Measurements from ENCODE around the gene MUCL3. TPM values are rescaled to one million over a fixed set of nuclear protein-coding genes. Genes with fewer than 3 reads are reported as not detected.
"Not testable (repeated sequence)": the region's sequence is repeated elsewhere in the genome, so short reads cannot be mapped to it uniquely, and the experiment has no call there.

The MUCL3 gene
- total RNA-seq, 1 experiment from 2014 or later = 0.15 TPM

DNA sequence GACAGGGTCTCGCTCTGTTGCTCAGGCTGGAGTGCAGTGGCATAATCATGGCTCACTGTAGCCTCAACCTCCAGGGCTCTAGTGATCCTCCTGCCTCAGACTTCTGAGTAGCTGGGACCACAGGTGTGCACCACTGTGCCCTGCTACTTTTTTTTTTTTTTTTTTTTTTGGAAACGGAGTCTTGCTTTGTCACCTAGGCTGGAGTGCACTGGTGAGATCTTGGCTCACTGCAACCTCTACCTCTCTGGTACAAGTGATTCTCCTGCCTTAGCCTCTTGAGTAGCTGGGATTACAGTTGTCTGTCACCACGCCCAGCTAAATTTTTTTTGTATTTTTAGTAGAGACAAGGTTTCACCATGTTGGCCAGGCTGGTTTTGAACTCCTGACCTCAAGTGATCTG, 13.7 kb upstream of the MUCL3 start:
- not testable (repeated sequence) for H3K4me3 Mint-ChIP-seq; H3K27me3 Mint-ChIP-seq (ENCODE audit: low read depth); DNase-seq (ENCODE audit: low spot score); ATAC-seq; H3K27ac Mint-ChIP-seq
- CTCF ChIA-PET = interaction anchor here (1.0 kb wide), 1 partner anchor 13 kb away, joined by 3 read pairs; the partner anchor contains the start of gene VARS2
- POLR2A ChIA-PET = interaction anchor here (0.7 kb wide), 1 partner anchor 107 kb away, joined by 3 read pairs; no protein-coding TSS in a partner anchor
- Mint-ChIP-seq H3K9me3 (peaks cover 19% of the 10 kb centered on the region), H3K36me3 (peaks cover 53% of the 10 kb centered on the region), H3K4me1 (peaks cover 11% of the 10 kb centered on the region; the same call in 1 of the 2 replicates)

DNA sequence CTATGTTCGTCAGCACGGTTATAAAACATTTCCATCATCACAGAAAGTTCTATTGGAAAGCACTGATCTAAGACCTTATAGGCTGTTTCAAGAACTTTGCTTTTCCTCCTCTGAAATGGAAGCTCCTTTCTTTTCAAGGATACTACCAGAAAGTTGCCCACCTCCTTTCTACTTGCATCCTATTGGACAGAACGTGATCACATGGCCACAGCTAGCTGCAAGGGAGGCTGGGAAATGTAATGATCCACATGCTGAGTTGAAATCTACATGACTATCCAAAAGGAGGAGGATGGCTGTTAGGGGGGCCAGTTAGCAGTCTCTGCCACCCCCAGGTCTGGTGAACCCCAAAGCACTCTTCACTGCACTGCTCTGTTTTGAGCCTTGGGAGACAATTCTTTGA, 12.1 kb upstream of the MUCL3 start:
- H3K9me3 Mint-ChIP-seq = peaks cover 19% of the 10 kb centered on the region
- ChIA-PET POLR2A (no interaction called here), CTCF (interaction anchor here (3.7 kb wide), 1 partner anchor 142 kb away, joined by 18 read pairs; no protein-coding TSS in a partner anchor)
- TF ChIP-seq, protein P1, sequence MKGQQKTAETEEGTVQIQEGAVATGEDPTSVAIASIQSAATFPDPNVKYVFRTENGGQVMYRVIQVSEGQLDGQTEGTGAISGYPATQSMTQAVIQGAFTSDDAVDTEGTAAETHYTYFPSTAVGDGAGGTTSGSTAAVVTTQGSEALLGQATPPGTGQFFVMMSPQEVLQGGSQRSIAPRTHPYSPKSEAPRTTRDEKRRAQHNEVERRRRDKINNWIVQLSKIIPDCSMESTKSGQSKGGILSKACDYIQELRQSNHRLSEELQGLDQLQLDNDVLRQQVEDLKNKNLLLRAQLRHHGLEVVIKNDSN (CRISPR knock-in tag; IDR thresholded peaks at IDR 0.05) = 0 out of 2 replicates have a peak, but pooled peaks have one; percentile 25
- no peak for TF ChIP-seq ZNF317 (CRISPR knock-in tag; IDR thresholded peaks at IDR 0.05; ENCODE audit: borderline replicate concordance, low read depth)
- TF ChIP-seq, protein P2, sequence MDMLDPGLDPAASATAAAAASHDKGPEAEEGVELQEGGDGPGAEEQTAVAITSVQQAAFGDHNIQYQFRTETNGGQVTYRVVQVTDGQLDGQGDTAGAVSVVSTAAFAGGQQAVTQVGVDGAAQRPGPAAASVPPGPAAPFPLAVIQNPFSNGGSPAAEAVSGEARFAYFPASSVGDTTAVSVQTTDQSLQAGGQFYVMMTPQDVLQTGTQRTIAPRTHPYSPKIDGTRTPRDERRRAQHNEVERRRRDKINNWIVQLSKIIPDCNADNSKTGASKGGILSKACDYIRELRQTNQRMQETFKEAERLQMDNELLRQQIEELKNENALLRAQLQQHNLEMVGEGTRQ (CRISPR knock-in tag; IDR thresholded peaks at IDR 0.05) = peak; percentile 62
- H3K4me1 Mint-ChIP-seq = peaks cover 8% of the 10 kb centered on the region; the same call in 1 of the 2 replicates
- H3K36me3 Mint-ChIP-seq = peaks cover 38% of the 10 kb centered on the region
- H3K27ac Mint-ChIP-seq = no peak overlapping the region
- no peak overlapping the region for H3K4me3 Mint-ChIP-seq
- ATAC-seq (no peak), DNase-seq (ENCODE audit: low spot score) (no peak)
- no peaks in the 10 kb centered on the region for H3K27me3 Mint-ChIP-seq (ENCODE audit: low read depth)

DNA sequence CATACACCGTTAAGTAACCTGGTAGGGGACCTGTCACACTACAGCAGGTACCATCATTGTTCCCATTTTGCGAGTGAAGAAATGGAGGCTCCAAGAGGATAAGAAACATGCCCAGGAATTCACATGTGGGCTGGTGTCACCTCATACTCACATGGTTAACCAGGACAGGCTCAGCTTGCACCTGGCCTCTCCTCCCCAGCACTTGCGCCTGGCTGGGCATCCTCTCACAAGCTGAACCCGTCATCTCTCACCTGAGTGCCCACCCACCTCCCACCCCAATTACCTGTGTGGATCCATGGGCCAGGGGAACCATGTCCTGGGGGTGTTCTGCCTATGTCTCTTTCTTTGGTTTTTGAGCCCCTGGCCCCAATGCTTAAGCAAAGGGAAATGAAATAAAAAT, 10.3 kb upstream of the MUCL3 start:
- H3K36me3 Mint-ChIP-seq = peaks cover 32% of the 10 kb centered on the region
- CTCF ChIA-PET = interaction anchor here (0.8 to 3.7 kb wide), 6 partner anchors 11 to 157 kb away, joined by 3 to 18 read pairs (median 7); partner anchors contain the start of gene MUCL3
- H3K4me3 Mint-ChIP-seq = no peak overlapping the region
- no peak for DNase-seq (ENCODE audit: low spot score)
- ATAC-seq = no peak
- no peak overlapping the region for H3K27ac Mint-ChIP-seq
- POLR2A ChIA-PET = interaction anchor here (0.6 kb wide), 1 partner anchor 331 kb away, joined by 4 read pairs; no protein-coding TSS in a partner anchor
- TF ChIP-seq, protein P3, sequence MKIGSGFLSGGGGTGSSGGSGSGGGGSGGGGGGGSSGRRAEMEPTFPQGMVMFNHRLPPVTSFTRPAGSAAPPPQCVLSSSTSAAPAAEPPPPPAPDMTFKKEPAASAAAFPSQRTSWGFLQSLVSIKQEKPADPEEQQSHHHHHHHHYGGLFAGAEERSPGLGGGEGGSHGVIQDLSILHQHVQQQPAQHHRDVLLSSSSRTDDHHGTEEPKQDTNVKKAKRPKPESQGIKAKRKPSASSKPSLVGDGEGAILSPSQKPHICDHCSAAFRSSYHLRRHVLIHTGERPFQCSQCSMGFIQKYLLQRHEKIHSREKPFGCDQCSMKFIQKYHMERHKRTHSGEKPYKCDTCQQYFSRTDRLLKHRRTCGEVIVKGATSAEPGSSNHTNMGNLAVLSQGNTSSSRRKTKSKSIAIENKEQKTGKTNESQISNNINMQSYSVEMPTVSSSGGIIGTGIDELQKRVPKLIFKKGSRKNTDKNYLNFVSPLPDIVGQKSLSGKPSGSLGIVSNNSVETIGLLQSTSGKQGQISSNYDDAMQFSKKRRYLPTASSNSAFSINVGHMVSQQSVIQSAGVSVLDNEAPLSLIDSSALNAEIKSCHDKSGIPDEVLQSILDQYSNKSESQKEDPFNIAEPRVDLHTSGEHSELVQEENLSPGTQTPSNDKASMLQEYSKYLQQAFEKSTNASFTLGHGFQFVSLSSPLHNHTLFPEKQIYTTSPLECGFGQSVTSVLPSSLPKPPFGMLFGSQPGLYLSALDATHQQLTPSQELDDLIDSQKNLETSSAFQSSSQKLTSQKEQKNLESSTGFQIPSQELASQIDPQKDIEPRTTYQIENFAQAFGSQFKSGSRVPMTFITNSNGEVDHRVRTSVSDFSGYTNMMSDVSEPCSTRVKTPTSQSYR (CRISPR knock-in tag; IDR thresholded peaks at IDR 0.05) = no peak
- TF ChIP-seq NFYB (CRISPR knock-in tag; conservative IDR thresholded peaks at IDR 0.05; ENCODE audit: low read depth) = no peak
- TF ChIP-seq NR3C1 (CRISPR knock-in tag; conservative IDR thresholded peaks at IDR 0.05; ENCODE audit: low read depth) = no peak
- no peak for TF ChIP-seq EMX1 (CRISPR knock-in tag; IDR thresholded peaks at IDR 0.05)
- TF ChIP-seq NR1H2 (CRISPR knock-in tag; IDR thresholded peaks at IDR 0.05) = no peak
- TF ChIP-seq, protein P4, sequence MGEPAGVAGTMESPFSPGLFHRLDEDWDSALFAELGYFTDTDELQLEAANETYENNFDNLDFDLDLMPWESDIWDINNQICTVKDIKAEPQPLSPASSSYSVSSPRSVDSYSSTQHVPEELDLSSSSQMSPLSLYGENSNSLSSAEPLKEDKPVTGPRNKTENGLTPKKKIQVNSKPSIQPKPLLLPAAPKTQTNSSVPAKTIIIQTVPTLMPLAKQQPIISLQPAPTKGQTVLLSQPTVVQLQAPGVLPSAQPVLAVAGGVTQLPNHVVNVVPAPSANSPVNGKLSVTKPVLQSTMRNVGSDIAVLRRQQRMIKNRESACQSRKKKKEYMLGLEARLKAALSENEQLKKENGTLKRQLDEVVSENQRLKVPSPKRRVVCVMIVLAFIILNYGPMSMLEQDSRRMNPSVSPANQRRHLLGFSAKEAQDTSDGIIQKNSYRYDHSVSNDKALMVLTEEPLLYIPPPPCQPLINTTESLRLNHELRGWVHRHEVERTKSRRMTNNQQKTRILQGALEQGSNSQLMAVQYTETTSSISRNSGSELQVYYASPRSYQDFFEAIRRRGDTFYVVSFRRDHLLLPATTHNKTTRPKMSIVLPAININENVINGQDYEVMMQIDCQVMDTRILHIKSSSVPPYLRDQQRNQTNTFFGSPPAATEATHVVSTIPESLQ (CRISPR knock-in tag; IDR thresholded peaks at IDR 0.05) = no peak
- TF ChIP-seq, protein P5, sequence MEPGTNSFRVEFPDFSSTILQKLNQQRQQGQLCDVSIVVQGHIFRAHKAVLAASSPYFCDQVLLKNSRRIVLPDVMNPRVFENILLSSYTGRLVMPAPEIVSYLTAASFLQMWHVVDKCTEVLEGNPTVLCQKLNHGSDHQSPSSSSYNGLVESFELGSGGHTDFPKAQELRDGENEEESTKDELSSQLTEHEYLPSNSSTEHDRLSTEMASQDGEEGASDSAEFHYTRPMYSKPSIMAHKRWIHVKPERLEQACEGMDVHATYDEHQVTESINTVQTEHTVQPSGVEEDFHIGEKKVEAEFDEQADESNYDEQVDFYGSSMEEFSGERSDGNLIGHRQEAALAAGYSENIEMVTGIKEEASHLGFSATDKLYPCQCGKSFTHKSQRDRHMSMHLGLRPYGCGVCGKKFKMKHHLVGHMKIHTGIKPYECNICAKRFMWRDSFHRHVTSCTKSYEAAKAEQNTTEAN (CRISPR knock-in tag; IDR thresholded peaks at IDR 0.05) = no peak
- no peak for TF ChIP-seq SMAD3 (CRISPR knock-in tag; IDR thresholded peaks at IDR 0.05; ENCODE audit: borderline replicate concordance)
- H3K9me3 Mint-ChIP-seq = peaks cover 19% of the 10 kb centered on the region
- peaks cover 8% of the 10 kb centered on the region; the same call in 1 of the 2 replicates for H3K4me1 Mint-ChIP-seq
- no peaks in the 10 kb centered on the region for H3K27me3 Mint-ChIP-seq (ENCODE audit: low read depth)
